Mesothelial cell of epicardium (in vitro differentiated cells): ENCODE measurements around the gene TLCD1. TPM values are rescaled to one million over a fixed set of nuclear protein-coding genes. Genes with fewer than 3 reads are reported as not detected.

ENCODE experiments used
- DNase-seq, 2 experiments: peaks; one replicate each; pipeline ENCODE4 v3.0.0; 2021; ENCODE audit warnings: low spot score in 2 of 2; ENCODE audit not compliant: unreplicated experiment in 2 of 2
- H3K27ac Mint-ChIP-seq: 2 replicates; pipeline ENCODE4 v1.8.0; 2021; ENCODE audit warnings: mixed read lengths
- H3K27me3 Mint-ChIP-seq: 2 replicates; pipeline ENCODE4 v1.8.0; 2021; ENCODE audit warnings: low read depth, mixed read lengths
- H3K36me3 Mint-ChIP-seq: 2 replicates; pipeline ENCODE4 v1.8.0; 2021; ENCODE audit warnings: mixed read lengths
- H3K4me1 Mint-ChIP-seq: 2 replicates; pipeline ENCODE4 v1.8.0; 2021; ENCODE audit warnings: mixed read lengths
- H3K4me3 Mint-ChIP-seq: 2 replicates; pipeline ENCODE4 v1.8.0; 2021; ENCODE audit warnings: mild to moderate bottlenecking, moderate library complexity, mixed read lengths
- H3K9me3 Mint-ChIP-seq: 2 replicates; pipeline ENCODE4 v1.8.0; 2021; ENCODE audit warnings: mixed read lengths
- total RNA-seq: library from RNA; stranded (reverse); gene quantifications from 3 replicates; pipeline ENCODE4 v1.2.1, GENCODE V29; 2021
- TF ChIP-seq, protein P1 (sequence below): fragments of 200-600 bp; sonication (generic); IDR thresholded peaks from one replicate; pipeline ENCODE4 v1.5.0; 2021; ENCODE audit warnings: antibody characterized with exemption; ENCODE audit not compliant: unreplicated experiment

Gene TLCD1
- total RNA-seq, 1 donor from 2014 or later = 2.3 TPM

DNA sequence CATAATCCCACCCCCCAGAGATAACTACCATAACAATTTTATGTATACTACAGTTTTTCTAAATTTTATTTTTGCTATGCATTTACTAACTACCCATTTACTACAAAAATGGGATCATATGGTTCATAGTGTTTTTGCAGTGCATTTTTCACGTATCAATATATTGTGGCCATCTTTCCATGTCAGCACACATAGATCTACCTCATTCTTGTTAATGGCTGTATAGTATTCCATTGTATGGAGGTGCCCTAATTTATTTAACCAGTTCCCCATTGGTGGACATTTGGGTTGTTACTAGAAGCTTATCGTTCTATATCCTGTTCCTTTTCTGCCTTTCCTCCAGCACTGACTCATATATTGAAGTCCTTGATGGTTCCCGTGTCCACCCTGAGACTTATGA is 37.0 kb downstream of the TLCD1 start:
- Mint-ChIP-seq H3K4me3 (no peak overlapping the region), H3K9me3 (peaks cover 4% of the 10 kb centered on the region), H3K36me3 (peaks cover 60% of the 10 kb centered on the region), H3K4me1 (no peaks in the 10 kb centered on the region), H3K27me3 (no peaks in the 10 kb centered on the region), H3K27ac (no peak overlapping the region)
- TF ChIP-seq, protein P1, sequence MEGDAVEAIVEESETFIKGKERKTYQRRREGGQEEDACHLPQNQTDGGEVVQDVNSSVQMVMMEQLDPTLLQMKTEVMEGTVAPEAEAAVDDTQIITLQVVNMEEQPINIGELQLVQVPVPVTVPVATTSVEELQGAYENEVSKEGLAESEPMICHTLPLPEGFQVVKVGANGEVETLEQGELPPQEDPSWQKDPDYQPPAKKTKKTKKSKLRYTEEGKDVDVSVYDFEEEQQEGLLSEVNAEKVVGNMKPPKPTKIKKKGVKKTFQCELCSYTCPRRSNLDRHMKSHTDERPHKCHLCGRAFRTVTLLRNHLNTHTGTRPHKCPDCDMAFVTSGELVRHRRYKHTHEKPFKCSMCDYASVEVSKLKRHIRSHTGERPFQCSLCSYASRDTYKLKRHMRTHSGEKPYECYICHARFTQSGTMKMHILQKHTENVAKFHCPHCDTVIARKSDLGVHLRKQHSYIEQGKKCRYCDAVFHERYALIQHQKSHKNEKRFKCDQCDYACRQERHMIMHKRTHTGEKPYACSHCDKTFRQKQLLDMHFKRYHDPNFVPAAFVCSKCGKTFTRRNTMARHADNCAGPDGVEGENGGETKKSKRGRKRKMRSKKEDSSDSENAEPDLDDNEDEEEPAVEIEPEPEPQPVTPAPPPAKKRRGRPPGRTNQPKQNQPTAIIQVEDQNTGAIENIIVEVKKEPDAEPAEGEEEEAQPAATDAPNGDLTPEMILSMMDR = no peak
- DNase-seq = no peak

DNA sequence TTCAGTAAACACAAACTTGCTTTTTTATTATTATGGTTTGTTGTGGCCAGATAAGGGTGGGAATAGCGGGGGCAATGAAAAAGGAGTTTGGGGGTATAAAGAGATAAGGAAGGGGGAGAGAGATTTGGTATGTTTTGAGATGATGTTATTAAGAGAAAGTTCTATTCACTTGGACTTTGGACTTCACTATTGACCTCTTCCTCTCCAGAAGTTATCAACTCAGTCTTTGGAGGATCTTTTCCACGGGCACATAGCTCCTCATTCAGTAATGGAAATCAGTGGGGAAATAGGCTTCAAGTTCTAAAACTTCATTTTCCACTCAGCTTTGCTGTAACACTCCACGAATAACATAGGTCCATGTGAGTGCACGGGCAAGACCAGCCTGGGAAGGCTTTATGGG is 37.6 kb downstream of the TLCD1 start:
- Mint-ChIP-seq H3K9me3 (peaks cover 4% of the 10 kb centered on the region), H3K4me1 (no peaks in the 10 kb centered on the region), H3K36me3 (peaks cover 58% of the 10 kb centered on the region), H3K27me3 (no peaks in the 10 kb centered on the region), H3K4me3 (no peak overlapping the region), H3K27ac (no peak overlapping the region)
- no peak for DNase-seq
- TF ChIP-seq, protein P1 = no peak

DNA sequence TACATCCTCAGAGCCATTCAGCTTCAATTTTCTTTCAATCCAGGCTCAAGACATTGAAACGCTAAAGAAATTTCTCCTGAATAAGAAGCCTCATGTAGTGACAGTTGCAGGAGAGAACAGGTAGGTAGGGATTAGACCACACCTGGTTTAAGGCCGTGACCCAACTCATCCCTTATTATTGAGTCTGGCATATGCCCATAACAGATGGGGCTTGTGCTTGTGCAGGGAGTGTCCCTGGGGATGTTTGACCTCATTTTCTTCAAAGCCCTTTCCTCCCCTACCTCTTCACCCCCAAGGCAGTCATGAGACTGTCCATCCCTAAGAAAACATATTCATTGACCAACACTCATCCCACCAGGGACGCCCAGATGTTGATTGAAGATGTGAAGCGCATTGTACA is 39.7 kb downstream of the TLCD1 start:
- DNase-seq = no peak
- peaks cover 62% of the 10 kb centered on the region for H3K36me3 Mint-ChIP-seq
- H3K27me3 Mint-ChIP-seq = no peaks in the 10 kb centered on the region
- TF ChIP-seq, protein P1 = no peak
- H3K9me3 Mint-ChIP-seq = peaks cover 4% of the 10 kb centered on the region
- no peaks in the 10 kb centered on the region for H3K4me1 Mint-ChIP-seq
- no peak overlapping the region for H3K4me3 Mint-ChIP-seq
- no peak overlapping the region for H3K27ac Mint-ChIP-seq

DNA sequence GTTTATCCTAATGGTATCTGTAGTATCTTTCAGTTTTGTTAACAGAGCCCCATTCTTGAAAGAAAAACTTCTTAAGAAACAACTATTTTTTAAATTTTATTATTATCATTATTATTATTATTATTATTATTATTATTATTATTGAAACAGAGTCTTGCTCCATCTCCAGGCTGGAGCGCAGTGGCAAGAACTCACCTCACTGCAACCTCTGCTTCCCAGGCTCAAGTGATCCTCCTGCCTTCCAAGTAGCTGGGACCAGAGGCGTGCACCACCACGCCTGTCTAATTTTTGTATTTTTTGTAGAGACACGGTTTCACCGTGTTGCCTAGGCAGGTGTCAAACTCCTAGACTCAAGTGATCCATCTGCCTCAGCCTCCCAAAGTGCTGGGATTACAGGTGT is 40.7 kb downstream of the TLCD1 start:
- H3K36me3 Mint-ChIP-seq = peaks cover 60% of the 10 kb centered on the region
- H3K4me1 Mint-ChIP-seq = no peaks in the 10 kb centered on the region
- H3K9me3 Mint-ChIP-seq = peaks cover 4% of the 10 kb centered on the region
- no peak overlapping the region for H3K4me3 Mint-ChIP-seq
- no peak for DNase-seq
- H3K27me3 Mint-ChIP-seq = no peaks in the 10 kb centered on the region
- TF ChIP-seq, protein P1 = no peak
- no peak overlapping the region for H3K27ac Mint-ChIP-seq

DNA sequence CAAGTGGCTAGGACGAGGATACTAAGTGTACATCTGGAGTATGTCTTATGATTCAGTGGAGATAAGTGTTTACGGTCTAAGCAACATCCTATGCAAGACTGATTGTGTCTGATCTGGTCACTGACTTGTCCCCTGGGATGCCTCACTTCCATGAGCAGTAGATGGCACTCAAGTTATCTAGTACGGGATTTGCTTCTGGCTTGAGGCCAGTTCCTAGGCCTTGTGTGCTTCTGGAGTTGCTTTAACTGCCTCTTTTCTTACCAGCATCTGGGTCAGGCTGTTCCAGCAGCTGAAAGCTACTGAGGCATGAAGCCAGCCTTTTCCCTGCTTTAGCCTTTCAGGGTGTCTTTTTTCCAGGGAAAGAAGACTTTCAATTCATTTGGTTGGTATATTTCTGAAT is 41.1 kb downstream of the TLCD1 start:
- no peak overlapping the region for H3K27ac Mint-ChIP-seq
- H3K4me3 Mint-ChIP-seq = no peak overlapping the region
- H3K36me3 Mint-ChIP-seq = peaks cover 56% of the 10 kb centered on the region
- TF ChIP-seq, protein P1 = no peak
- no peaks in the 10 kb centered on the region for H3K4me1 Mint-ChIP-seq
- H3K9me3 Mint-ChIP-seq = peaks cover 4% of the 10 kb centered on the region
- DNase-seq = no peak
- no peaks in the 10 kb centered on the region for H3K27me3 Mint-ChIP-seq

DNA sequence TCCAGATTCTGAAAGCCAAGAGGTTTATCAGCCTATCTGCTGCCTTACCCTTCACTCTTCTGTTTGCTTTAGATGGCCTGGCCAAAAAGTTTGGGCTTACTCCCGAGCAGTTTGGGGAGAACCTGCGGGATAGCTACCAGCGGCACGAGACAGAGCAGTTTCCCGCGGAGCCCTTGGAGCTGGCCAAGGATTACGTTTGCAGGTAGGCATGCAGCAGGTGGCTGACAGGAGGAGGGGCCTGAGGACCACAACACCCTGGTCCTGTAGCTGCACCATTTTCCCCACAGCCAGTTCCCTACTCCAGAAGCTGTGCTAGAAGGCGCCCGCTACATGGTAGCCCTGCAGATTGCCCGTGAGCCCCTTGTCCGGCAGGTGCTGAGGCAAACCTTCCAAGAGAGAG is 43.4 kb downstream of the TLCD1 start:
- TF ChIP-seq, protein P1 = no peak
- no peaks in the 10 kb centered on the region for H3K4me1 Mint-ChIP-seq
- no peaks in the 10 kb centered on the region for H3K27me3 Mint-ChIP-seq
- H3K4me3 Mint-ChIP-seq = no peak overlapping the region
- H3K27ac Mint-ChIP-seq = no peak overlapping the region
- peaks cover 46% of the 10 kb centered on the region for H3K36me3 Mint-ChIP-seq
- no peak for DNase-seq
- H3K9me3 Mint-ChIP-seq = no peaks in the 10 kb centered on the region
